ENCODE results near the gene USP34.
"Not testable (repeated sequence)": the region's sequence is repeated elsewhere in the genome, so short reads cannot be mapped to it uniquely, and the experiment has no call there.

USP34 gene

DNA sequence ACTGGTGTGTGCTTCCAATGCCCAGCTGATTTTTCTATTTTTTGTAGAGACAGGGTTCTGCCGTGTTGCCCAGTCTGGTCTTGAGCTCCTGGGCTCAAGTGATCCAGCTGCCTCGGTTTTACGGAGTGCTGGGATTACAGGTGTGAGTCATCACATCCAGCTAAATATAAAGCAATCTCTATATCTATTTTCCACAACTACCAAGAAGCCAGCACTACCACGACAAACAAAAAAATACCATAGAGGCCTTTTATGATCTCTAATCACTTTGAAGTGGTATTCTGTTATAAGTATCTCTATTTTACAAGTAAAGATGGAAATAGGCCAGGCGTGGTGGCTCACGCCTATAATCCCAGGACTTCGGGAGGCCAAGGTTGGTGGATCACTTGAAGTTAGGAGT, 274.2 kb downstream of the USP34 start:
- Histone ChIP-seq H3K9me3 (ENCODE audit: control insufficient read depth, low read length) (no peaks in the 10 kb centered on the region), H3K4me3 (ENCODE audit: insufficient read depth, low read depth, low read length) (no peak overlapping the region), H3K27me3 (ENCODE audit: control insufficient read depth, insufficient read depth, low read length, poor library complexity, severe bottlenecking) (no peaks in the 10 kb centered on the region), H3K36me3 (ENCODE audit: control insufficient read depth, insufficient read depth, low read length) (no peaks in the 10 kb centered on the region), H3K27ac (ENCODE audit: insufficient read depth, low read depth, low read length, poor library complexity, severe bottlenecking) (no peak overlapping the region), H3K4me1 (ENCODE audit: control insufficient read depth, insufficient read depth, low read length) (no peaks in the 10 kb centered on the region)
- 95 to 96% methylated on average over 6 of the region's 7 CpGs for WGBS, 2 experiments

DNA sequence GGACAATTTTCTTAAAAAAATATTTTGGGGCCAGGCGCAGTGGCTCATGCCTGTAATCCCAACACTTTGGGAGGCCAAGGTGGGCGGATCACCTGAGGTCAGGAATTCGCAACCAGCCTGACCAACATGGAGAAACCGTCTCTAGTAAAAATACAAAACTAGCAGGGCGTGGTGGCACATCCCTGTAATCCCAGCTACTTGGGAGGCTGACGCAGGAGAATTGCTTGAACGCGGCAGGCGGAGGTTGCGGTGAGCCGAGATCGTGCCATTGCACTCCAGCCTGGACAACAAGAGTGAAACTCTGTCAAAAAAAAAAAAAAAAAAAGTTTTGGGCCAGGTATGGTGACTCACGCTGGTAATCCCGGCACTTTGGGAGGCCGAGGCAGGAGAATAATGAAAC, 276.2 kb downstream of the USP34 start:
- not testable (repeated sequence) for H3K36me3 ChIP-seq (ENCODE audit: control insufficient read depth, insufficient read depth, low read length); H3K9me3 ChIP-seq (ENCODE audit: control insufficient read depth, low read length); H3K4me1 ChIP-seq (ENCODE audit: control insufficient read depth, insufficient read depth, low read length); H3K27me3 ChIP-seq (ENCODE audit: control insufficient read depth, insufficient read depth, low read length, poor library complexity, severe bottlenecking); H3K4me3 ChIP-seq (ENCODE audit: insufficient read depth, low read depth, low read length); H3K27ac ChIP-seq (ENCODE audit: insufficient read depth, low read depth, low read length, poor library complexity, severe bottlenecking)
- WGBS, 2 experiments = 88 to 89% methylated on average over 15 of the region's 15 CpGs

DNA sequence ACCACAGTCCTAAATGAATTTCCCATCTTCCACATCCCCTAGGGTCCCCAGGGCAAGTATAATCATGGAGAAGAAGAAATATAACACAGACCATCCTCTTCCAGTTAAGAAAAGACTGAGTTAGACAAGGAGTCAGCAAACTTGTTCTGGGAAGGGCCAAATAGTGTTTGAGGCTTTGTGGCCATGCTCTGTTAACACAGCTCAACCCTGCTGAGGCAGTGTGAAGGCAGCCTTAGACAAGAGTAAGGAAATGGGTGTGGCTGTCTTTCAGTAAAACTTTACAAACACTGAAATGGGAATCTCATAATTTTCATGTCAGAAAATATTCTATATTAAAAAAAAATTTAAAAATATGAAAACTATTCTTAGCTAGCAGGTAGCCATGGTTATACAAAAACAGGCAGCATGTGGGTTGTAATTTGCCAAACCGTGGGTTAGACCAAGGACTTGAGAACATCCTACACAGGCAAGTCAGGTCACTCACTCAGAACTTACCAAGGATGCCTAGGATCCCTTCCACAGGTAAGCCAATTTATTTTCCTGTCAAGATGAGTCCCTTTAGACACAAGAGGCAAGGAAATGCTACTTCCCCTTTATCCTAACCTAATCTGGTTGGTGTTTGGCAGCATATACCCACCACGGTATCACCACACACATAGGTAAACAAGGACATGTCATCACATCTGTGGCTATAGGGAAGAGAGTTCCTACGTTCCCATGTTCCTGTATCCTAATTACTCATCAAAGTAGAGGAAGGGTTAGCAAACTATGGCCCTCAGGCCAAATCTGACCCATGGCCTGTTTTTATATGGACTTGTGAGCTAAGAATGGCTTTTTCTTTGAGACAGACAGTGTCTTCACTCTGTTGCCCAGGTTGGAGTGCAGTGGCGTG, 277.0 kb downstream of the USP34 start:
- Histone ChIP-seq H3K36me3 (ENCODE audit: control insufficient read depth, insufficient read depth, low read length) (peaks cover 6% of the 10 kb centered on the region), H3K4me3 (ENCODE audit: insufficient read depth, low read depth, low read length) (no peak overlapping the region), H3K27me3 (ENCODE audit: control insufficient read depth, insufficient read depth, low read length, poor library complexity, severe bottlenecking) (no peaks in the 10 kb centered on the region), H3K9me3 (ENCODE audit: control insufficient read depth, low read length) (no peaks in the 10 kb centered on the region), H3K27ac (ENCODE audit: insufficient read depth, low read depth, low read length, poor library complexity, severe bottlenecking) (no peak overlapping the region), H3K4me1 (ENCODE audit: control insufficient read depth, insufficient read depth, low read length) (no peaks in the 10 kb centered on the region)
- WGBS, 2 experiments = 97% methylated on average over 4 of the region's 4 CpGs

- Histone ChIP-seq H3K4me3 (ENCODE audit: insufficient read depth, low read depth, low read length) (no peak overlapping the region), H3K27ac (ENCODE audit: insufficient read depth, low read depth, low read length, poor library complexity, severe bottlenecking) (no peak overlapping the region), H3K9me3 (ENCODE audit: control insufficient read depth, low read length) (no peaks in the 10 kb centered on the region), H3K36me3 (ENCODE audit: control insufficient read depth, insufficient read depth, low read length) (peaks cover 50% of the 10 kb centered on the region), H3K27me3 (ENCODE audit: control insufficient read depth, insufficient read depth, low read length, poor library complexity, severe bottlenecking) (no peaks in the 10 kb centered on the region), H3K4me1 (ENCODE audit: control insufficient read depth, insufficient read depth, low read length) (no peaks in the 10 kb centered on the region)
- WGBS, 2 experiments = 91 to 96% methylated on average over 4 of the region's 4 CpGs
Observed at GRCh38 chr2:61187085-61187484, 283.8 kb downstream of the USP34 start.

DNA sequence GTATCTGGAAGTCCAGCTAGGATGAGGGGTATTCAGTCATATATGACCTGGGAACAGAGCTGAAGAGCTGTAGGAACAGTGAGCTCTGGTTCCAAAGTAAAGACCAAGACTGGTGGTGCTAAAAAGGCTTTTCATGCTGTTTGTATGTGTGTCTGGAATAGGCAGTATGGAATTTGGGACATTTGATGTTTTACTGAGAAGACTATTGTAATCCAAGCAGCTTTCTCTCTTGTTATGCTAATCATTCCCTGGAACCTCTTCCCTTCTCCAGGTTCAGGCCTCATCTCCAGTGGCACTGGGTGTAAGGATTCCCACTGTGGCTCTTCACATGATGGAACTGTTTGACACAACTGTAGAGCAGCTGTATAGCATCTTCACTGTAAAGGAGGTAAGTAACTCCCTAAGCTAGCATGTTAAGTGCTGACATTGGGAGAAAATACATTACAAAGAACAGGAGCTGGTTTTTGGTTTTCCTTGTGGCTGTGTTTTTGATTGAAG, 285.6 kb downstream of the USP34 start:
- Histone ChIP-seq H3K27me3 (ENCODE audit: control insufficient read depth, insufficient read depth, low read length, poor library complexity, severe bottlenecking) (no peaks in the 10 kb centered on the region), H3K27ac (ENCODE audit: insufficient read depth, low read depth, low read length, poor library complexity, severe bottlenecking) (no peak overlapping the region), H3K4me1 (ENCODE audit: control insufficient read depth, insufficient read depth, low read length) (peaks cover 3% of the 10 kb centered on the region), H3K4me3 (ENCODE audit: insufficient read depth, low read depth, low read length) (no peak overlapping the region), H3K36me3 (ENCODE audit: control insufficient read depth, insufficient read depth, low read length) (peaks cover 54% of the 10 kb centered on the region), H3K9me3 (ENCODE audit: control insufficient read depth, low read length) (no peaks in the 10 kb centered on the region)

DNA sequence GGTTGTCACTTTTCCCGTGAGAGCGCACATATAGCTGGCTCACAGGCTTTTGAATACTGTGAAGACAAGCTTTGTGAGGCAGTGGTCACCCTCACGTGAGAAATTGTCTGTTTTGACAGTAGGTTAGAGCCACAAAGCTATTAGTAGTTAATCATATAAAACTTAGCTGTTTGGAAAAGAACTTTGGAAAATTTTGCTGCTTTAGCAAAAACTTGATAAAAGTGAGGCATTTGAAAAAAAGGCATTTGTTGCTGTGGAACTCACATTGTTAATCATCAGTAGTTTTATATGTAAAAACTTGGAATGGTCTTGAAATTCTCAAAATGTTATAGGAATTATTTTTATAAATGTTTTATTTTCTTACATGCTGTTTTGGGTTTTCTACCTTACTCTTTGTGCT, 286.6 kb downstream of the USP34 start:
- H3K27ac ChIP-seq (ENCODE audit: insufficient read depth, low read depth, low read length, poor library complexity, severe bottlenecking) = no peak overlapping the region
- H3K27me3 ChIP-seq (ENCODE audit: control insufficient read depth, insufficient read depth, low read length, poor library complexity, severe bottlenecking) = no peaks in the 10 kb centered on the region
- no peaks in the 10 kb centered on the region for H3K9me3 ChIP-seq (ENCODE audit: control insufficient read depth, low read length)
- H3K4me3 ChIP-seq (ENCODE audit: insufficient read depth, low read depth, low read length) = no peak overlapping the region
- WGBS, 2 experiments = 91 to 92% methylated on average over 3 of the region's 3 CpGs
- H3K36me3 ChIP-seq (ENCODE audit: control insufficient read depth, insufficient read depth, low read length) = peaks cover 51% of the 10 kb centered on the region
- peaks cover 13% of the 10 kb centered on the region for H3K4me1 ChIP-seq (ENCODE audit: control insufficient read depth, insufficient read depth, low read length)

- Histone ChIP-seq H3K36me3 (ENCODE audit: control insufficient read depth, insufficient read depth, low read length) (peaks cover 49% of the 10 kb centered on the region), H3K4me1 (ENCODE audit: control insufficient read depth, insufficient read depth, low read length) (peaks cover 17% of the 10 kb centered on the region), H3K27ac (ENCODE audit: insufficient read depth, low read depth, low read length, poor library complexity, severe bottlenecking) (no peak overlapping the region), H3K27me3 (ENCODE audit: control insufficient read depth, insufficient read depth, low read length, poor library complexity, severe bottlenecking) (no peaks in the 10 kb centered on the region), H3K4me3 (ENCODE audit: insufficient read depth, low read depth, low read length) (no peak overlapping the region), H3K9me3 (ENCODE audit: control insufficient read depth, low read length) (no peaks in the 10 kb centered on the region)
- 96 to 99% methylated on average over 3 of the region's 3 CpGs for WGBS, 2 experiments
Observed at GRCh38 chr2:61183795-61184194, 287.1 kb downstream of the USP34 start.

GRCh38 chr2:61182059-61182383, 288.9 kb downstream of the USP34 start:
- Histone ChIP-seq H3K4me3 (ENCODE audit: insufficient read depth, low read depth, low read length) (no peak overlapping the region), H3K27ac (ENCODE audit: insufficient read depth, low read depth, low read length, poor library complexity, severe bottlenecking) (no peak overlapping the region), H3K27me3 (ENCODE audit: control insufficient read depth, insufficient read depth, low read length, poor library complexity, severe bottlenecking) (no peaks in the 10 kb centered on the region), H3K36me3 (ENCODE audit: control insufficient read depth, insufficient read depth, low read length) (peaks cover 40% of the 10 kb centered on the region), H3K4me1 (ENCODE audit: control insufficient read depth, insufficient read depth, low read length) (peaks cover 26% of the 10 kb centered on the region), H3K9me3 (ENCODE audit: control insufficient read depth, low read length) (no peaks in the 10 kb centered on the region)
- 93% methylated on average over 6 of the region's 6 CpGs for WGBS, 2 experiments

DNA sequence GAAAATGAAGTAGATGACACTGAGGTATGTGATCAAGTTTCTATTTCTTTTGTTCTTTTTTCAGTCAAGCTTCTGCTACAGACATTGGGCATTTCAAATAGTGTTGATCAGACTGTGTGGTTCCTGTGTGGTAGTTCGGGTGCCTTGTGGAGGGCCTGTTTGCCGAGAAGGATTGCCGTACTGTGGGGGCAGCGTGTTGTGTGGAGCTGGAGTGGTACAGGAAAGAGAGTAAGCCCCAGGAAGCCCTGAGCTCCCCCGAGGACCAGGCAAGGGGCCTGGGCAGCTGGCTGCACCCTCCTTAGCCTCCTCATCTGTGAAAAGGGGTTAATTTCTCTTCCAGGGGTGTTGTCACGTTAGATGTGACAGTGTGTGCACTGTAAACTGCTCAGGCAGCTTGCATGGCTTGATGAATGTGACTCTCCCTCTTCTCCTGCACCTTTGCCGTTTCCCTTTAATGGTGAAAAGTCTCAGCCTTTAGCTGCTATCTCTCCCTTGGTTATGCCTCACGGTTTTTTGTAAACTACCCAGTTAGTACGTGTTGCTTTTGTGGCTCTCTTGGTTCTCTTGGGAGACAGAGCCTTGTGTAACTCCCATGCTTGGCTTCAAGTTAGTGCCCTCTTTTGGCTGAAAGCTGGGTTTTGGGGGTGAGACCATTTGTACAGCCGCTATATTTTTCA, 289.4 kb downstream of the USP34 start:
- Histone ChIP-seq H3K4me3 (ENCODE audit: insufficient read depth, low read depth, low read length) (no peak overlapping the region), H3K4me1 (ENCODE audit: control insufficient read depth, insufficient read depth, low read length) (peaks cover 26% of the 10 kb centered on the region), H3K27me3 (ENCODE audit: control insufficient read depth, insufficient read depth, low read length, poor library complexity, severe bottlenecking) (peaks cover 2% of the 10 kb centered on the region), H3K27ac (ENCODE audit: insufficient read depth, low read depth, low read length, poor library complexity, severe bottlenecking) (no peak overlapping the region), H3K9me3 (ENCODE audit: control insufficient read depth, low read length) (no peaks in the 10 kb centered on the region), H3K36me3 (ENCODE audit: control insufficient read depth, insufficient read depth, low read length) (peaks cover 38% of the 10 kb centered on the region)
- WGBS, 2 experiments = 90 to 93% methylated on average over 10 of the region's 10 CpGs

DNA sequence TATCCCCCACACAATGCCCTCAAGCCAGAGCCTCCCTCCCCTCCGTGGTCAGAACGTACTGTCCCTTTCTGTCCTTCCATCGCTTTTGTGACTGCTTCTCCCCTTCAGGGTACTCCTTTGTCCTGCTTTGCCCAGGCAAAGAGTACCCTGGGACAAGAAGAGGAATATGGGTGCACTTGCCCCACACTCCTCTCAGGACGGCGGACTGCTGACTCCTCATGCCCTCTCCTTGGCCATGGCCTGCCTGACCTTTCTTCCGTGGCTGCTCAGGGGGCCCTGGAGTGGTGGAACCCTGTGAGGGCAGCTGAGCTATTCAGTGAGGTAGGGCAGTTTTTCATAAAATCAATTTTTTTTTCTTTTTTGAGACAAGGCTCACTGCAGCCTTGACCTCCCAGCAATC, 290.2 kb downstream of the USP34 start:
- H3K27ac ChIP-seq (ENCODE audit: insufficient read depth, low read depth, low read length, poor library complexity, severe bottlenecking) = no peak overlapping the region
- WGBS, 2 experiments = 96 to 99% methylated on average over 6 of the region's 6 CpGs
- no peaks in the 10 kb centered on the region for H3K9me3 ChIP-seq (ENCODE audit: control insufficient read depth, low read length)
- H3K4me3 ChIP-seq (ENCODE audit: insufficient read depth, low read depth, low read length) = no peak overlapping the region
- H3K4me1 ChIP-seq (ENCODE audit: control insufficient read depth, insufficient read depth, low read length) = peaks cover 26% of the 10 kb centered on the region
- peaks cover 30% of the 10 kb centered on the region for H3K36me3 ChIP-seq (ENCODE audit: control insufficient read depth, insufficient read depth, low read length)
- peaks cover 9% of the 10 kb centered on the region for H3K27me3 ChIP-seq (ENCODE audit: control insufficient read depth, insufficient read depth, low read length, poor library complexity, severe bottlenecking)
